ENCODE measurements around the gene TPCN2. TPM values are rescaled to one million over a fixed set of nuclear protein-coding genes. Genes with fewer than 3 reads are reported as not detected.

TPCN2 gene
- total and polyA plus RNA-seq, 9 of the 15 experiments (the other 6 are each of a cell fraction or from before 2014, with no cell fraction given) = 0.66 to 10.2 (median 4.6) TPM

GRCh38 chr11:69156235-69156639 is 107.5 kb downstream of the TPCN2 start (continued):
- TF ChIP-seq, protein P1, sequence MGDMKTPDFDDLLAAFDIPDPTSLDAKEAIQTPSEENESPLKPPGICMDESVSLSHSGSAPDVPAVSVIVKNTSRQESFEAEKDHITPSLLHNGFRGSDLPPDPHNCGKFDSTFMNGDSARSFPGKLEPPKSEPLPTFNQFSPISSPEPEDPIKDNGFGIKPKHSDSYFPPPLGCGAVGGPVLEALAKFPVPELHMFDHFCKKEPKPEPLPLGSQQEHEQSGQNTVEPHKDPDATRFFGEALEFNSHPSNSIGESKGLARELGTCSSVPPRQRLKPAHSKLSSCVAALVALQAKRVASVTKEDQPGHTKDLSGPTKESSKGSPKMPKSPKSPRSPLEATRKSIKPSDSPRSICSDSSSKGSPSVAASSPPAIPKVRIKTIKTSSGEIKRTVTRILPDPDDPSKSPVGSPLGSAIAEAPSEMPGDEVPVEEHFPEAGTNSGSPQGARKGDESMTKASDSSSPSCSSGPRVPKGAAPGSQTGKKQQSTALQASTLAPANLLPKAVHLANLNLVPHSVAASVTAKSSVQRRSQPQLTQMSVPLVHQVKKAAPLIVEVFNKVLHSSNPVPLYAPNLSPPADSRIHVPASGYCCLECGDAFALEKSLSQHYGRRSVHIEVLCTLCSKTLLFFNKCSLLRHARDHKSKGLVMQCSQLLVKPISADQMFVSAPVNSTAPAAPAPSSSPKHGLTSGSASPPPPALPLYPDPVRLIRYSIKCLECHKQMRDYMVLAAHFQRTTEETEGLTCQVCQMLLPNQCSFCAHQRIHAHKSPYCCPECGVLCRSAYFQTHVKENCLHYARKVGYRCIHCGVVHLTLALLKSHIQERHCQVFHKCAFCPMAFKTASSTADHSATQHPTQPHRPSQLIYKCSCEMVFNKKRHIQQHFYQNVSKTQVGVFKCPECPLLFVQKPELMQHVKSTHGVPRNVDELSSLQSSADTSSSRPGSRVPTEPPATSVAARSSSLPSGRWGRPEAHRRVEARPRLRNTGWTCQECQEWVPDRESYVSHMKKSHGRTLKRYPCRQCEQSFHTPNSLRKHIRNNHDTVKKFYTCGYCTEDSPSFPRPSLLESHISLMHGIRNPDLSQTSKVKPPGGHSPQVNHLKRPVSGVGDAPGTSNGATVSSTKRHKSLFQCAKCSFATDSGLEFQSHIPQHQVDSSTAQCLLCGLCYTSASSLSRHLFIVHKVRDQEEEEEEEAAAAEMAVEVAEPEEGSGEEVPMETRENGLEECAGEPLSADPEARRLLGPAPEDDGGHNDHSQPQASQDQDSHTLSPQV (IDR thresholded peaks at IDR 0.05) = peak; percentile 24; the same call in 1 of the 2 replicates
- TF ChIP-seq, protein P2, sequence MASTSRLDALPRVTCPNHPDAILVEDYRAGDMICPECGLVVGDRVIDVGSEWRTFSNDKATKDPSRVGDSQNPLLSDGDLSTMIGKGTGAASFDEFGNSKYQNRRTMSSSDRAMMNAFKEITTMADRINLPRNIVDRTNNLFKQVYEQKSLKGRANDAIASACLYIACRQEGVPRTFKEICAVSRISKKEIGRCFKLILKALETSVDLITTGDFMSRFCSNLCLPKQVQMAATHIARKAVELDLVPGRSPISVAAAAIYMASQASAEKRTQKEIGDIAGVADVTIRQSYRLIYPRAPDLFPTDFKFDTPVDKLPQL (IDR thresholded peaks at IDR 0.05; ENCODE audit: extremely low read depth, insufficient read length) = no peak
- TF ChIP-seq MXI1 (IDR thresholded peaks at IDR 0.05; ENCODE audit: low read depth, low read length) (no peak), SMARCA4 (IDR thresholded peaks at IDR 0.05) (no peak), KDM2B (CRISPR knock-in tag; IDR thresholded peaks at IDR 0.05) (no peak), GTF2F1 (IDR thresholded peaks at IDR 0.05; ENCODE audit: low read depth, low read length) (no peak), ZNF184 (CRISPR knock-in tag; IDR thresholded peaks at IDR 0.05) (no peak), THRAP3 (IDR thresholded peaks at IDR 0.05; ENCODE audit: borderline replicate concordance) (no peak), PHB2 (IDR thresholded peaks at IDR 0.05; ENCODE audit: low read depth) (no peak), RBFOX2 (IDR thresholded peaks at IDR 0.05; ENCODE audit: low read depth, low read length) (0 out of 2 replicates have a peak, but pooled peaks have one; percentile 14), CHD2 (IDR thresholded peaks at IDR 0.05; ENCODE audit: low read depth, low read length) (no peak), GABPB1 (CRISPR knock-in tag; IDR thresholded peaks at IDR 0.05) (no peak), ZNF551 (CRISPR knock-in tag; IDR thresholded peaks at IDR 0.05) (no peak), ATF4 (CRISPR knock-in tag; IDR thresholded peaks at IDR 0.05) (no peak)
- TF ChIP-seq, protein P3, sequence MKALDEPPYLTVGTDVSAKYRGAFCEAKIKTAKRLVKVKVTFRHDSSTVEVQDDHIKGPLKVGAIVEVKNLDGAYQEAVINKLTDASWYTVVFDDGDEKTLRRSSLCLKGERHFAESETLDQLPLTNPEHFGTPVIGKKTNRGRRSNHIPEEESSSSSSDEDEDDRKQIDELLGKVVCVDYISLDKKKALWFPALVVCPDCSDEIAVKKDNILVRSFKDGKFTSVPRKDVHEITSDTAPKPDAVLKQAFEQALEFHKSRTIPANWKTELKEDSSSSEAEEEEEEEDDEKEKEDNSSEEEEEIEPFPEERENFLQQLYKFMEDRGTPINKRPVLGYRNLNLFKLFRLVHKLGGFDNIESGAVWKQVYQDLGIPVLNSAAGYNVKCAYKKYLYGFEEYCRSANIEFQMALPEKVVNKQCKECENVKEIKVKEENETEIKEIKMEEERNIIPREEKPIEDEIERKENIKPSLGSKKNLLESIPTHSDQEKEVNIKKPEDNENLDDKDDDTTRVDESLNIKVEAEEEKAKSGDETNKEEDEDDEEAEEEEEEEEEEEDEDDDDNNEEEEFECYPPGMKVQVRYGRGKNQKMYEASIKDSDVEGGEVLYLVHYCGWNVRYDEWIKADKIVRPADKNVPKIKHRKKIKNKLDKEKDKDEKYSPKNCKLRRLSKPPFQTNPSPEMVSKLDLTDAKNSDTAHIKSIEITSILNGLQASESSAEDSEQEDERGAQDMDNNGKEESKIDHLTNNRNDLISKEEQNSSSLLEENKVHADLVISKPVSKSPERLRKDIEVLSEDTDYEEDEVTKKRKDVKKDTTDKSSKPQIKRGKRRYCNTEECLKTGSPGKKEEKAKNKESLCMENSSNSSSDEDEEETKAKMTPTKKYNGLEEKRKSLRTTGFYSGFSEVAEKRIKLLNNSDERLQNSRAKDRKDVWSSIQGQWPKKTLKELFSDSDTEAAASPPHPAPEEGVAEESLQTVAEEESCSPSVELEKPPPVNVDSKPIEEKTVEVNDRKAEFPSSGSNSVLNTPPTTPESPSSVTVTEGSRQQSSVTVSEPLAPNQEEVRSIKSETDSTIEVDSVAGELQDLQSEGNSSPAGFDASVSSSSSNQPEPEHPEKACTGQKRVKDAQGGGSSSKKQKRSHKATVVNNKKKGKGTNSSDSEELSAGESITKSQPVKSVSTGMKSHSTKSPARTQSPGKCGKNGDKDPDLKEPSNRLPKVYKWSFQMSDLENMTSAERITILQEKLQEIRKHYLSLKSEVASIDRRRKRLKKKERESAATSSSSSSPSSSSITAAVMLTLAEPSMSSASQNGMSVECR (CRISPR knock-in tag; IDR thresholded peaks at IDR 0.05) = no peak
- TF ChIP-seq, protein P4, sequence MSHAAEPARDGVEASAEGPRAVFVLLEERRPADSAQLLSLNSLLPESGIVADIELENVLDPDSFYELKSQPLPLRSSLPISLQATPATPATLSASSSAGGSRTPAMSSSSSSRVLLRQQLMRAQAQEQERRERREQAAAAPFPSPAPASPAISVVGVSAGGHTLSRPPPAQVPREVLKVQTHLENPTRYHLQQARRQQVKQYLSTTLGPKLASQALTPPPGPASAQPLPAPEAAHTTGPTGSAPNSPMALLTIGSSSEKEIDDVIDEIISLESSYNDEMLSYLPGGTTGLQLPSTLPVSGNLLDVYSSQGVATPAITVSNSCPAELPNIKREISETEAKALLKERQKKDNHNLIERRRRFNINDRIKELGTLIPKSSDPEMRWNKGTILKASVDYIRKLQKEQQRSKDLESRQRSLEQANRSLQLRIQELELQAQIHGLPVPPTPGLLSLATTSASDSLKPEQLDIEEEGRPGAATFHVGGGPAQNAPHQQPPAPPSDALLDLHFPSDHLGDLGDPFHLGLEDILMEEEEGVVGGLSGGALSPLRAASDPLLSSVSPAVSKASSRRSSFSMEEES (CRISPR knock-in tag; IDR thresholded peaks at IDR 0.05) = no peak

Data from K562 (cell line).